Endothelial cell (in vitro differentiated cells): ENCODE measurements around the gene ANKAR. TPM values are rescaled to one million over a fixed set of nuclear protein-coding genes. Genes with fewer than 3 reads are reported as not detected.

Experiments used
- DNase-seq: peaks from one replicate; pipeline ENCODE4 v3.0.0; 2021; ENCODE audit warnings: low spot score
- H3K27ac Mint-ChIP-seq: one replicate; pipeline ENCODE4 v1.8.0; 2021; ENCODE audit warnings: mixed read lengths, inconsistent platforms; ENCODE audit not compliant: unreplicated experiment
- H3K27me3 Mint-ChIP-seq: one replicate; pipeline ENCODE4 v1.8.0; 2021; ENCODE audit warnings: mild to moderate bottlenecking, moderate library complexity, mixed read lengths, inconsistent platforms; ENCODE audit not compliant: unreplicated experiment
- H3K36me3 Mint-ChIP-seq: one replicate; pipeline ENCODE4 v1.8.0; 2021; ENCODE audit warnings: mild to moderate bottlenecking, low read depth, mixed read lengths, inconsistent platforms; ENCODE audit not compliant: unreplicated experiment
- H3K4me1 Mint-ChIP-seq: one replicate; pipeline ENCODE4 v1.8.0; 2021; ENCODE audit warnings: mild to moderate bottlenecking, mixed read lengths, inconsistent platforms; ENCODE audit not compliant: unreplicated experiment
- H3K4me3 Mint-ChIP-seq: one replicate; pipeline ENCODE4 v1.8.0; 2021; ENCODE audit warnings: mild to moderate bottlenecking, mixed read lengths, inconsistent platforms; ENCODE audit not compliant: unreplicated experiment
- H3K9me3 Mint-ChIP-seq: one replicate; pipeline ENCODE4 v1.8.0; 2021; ENCODE audit warnings: mixed read lengths, inconsistent platforms; ENCODE audit not compliant: unreplicated experiment
- total RNA-seq: library from RNA; stranded (reverse); fragmentation: NEBNext Ultra II Directional; extraction: Animal tissue kit (Norgen Biotek cat#: 25700); gene quantifications from one replicate; pipeline ENCODE4 v1.2.1, GENCODE V29; 2021; ENCODE audit not compliant: unreplicated experiment
- TF ChIP-seq, protein P1 (sequence below): fragments of 200-600 bp; sonication (generic); IDR thresholded peaks from one replicate; pipeline ENCODE4 v1.5.0; 2021; ENCODE audit warnings: antibody characterized with exemption; ENCODE audit not compliant: unreplicated experiment

The ANKAR gene
- total RNA-seq, 1 donor from 2014 or later = 8.5 TPM

GRCh38 chr2:189629531-189630453, 44.7 kb upstream of the ANKAR start:
- no peak for DNase-seq
- Mint-ChIP-seq H3K9me3 (no peaks in the 10 kb centered on the region), H3K4me1 (peaks cover 51% of the 10 kb centered on the region), H3K36me3 (no peaks in the 10 kb centered on the region), H3K27me3 (no peaks in the 10 kb centered on the region), H3K27ac (peak overlapping the region; percentile 92), H3K4me3 (peak overlapping the region; percentile 32)
- TF ChIP-seq, protein P1, sequence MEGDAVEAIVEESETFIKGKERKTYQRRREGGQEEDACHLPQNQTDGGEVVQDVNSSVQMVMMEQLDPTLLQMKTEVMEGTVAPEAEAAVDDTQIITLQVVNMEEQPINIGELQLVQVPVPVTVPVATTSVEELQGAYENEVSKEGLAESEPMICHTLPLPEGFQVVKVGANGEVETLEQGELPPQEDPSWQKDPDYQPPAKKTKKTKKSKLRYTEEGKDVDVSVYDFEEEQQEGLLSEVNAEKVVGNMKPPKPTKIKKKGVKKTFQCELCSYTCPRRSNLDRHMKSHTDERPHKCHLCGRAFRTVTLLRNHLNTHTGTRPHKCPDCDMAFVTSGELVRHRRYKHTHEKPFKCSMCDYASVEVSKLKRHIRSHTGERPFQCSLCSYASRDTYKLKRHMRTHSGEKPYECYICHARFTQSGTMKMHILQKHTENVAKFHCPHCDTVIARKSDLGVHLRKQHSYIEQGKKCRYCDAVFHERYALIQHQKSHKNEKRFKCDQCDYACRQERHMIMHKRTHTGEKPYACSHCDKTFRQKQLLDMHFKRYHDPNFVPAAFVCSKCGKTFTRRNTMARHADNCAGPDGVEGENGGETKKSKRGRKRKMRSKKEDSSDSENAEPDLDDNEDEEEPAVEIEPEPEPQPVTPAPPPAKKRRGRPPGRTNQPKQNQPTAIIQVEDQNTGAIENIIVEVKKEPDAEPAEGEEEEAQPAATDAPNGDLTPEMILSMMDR = no peak

DNA sequence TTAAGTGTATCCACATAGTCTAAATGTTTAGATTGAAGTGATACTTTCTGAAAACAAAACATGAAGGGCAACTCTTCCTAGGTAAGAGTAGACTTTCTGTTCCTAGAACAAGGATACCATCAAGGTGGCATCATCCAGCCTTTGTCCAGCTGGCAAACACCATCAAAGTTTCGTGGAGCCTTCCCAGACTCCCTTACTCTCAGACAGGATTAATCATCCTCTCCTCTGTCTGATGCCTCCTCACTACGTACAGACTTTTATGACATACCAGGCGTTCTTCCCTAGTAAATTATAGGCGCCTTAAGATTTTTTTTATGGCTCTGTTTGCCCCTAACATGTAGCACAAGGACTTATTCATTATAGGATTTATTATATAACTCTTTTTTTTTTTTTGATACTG, 42.6 kb upstream of the ANKAR start:
- Mint-ChIP-seq H3K4me1 (peaks cover 33% of the 10 kb centered on the region), H3K9me3 (no peaks in the 10 kb centered on the region), H3K27ac (no peak overlapping the region), H3K4me3 (no peak overlapping the region), H3K36me3 (no peaks in the 10 kb centered on the region), H3K27me3 (no peaks in the 10 kb centered on the region)
- no peak for DNase-seq
- TF ChIP-seq, protein P1 = no peak

DNA sequence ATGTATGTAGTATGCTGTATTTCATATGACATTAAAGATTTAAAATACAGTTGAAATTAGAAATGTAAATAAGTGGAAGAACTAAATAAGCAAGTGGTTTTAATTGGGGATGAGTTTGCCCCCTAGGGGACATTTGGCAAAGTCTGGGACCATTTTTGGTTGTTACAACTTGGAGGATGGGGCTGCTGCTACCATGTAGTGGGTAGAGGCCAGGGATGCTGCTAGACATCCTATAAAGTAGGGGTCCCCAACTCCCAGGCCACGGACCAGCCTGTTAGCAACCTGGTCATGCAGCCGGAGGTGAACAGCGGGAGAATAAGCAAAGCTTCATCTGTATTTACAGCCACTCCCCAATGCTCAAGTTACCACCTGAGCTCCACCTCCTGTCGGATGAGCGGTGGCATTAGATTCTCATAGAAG, 41.1 kb upstream of the ANKAR start:
- DNase-seq = peak; percentile 30
- Mint-ChIP-seq H3K4me3 (no peak overlapping the region), H3K36me3 (no peaks in the 10 kb centered on the region), H3K9me3 (no peaks in the 10 kb centered on the region), H3K27me3 (no peaks in the 10 kb centered on the region), H3K27ac (no peak overlapping the region), H3K4me1 (peaks cover 27% of the 10 kb centered on the region)
- TF ChIP-seq, protein P1 = peak; percentile 46

GRCh38 chr2:189635353-189635752, 39.1 kb upstream of the ANKAR start:
- peaks cover 12% of the 10 kb centered on the region for H3K4me1 Mint-ChIP-seq
- no peaks in the 10 kb centered on the region for H3K9me3 Mint-ChIP-seq
- no peak overlapping the region for H3K27ac Mint-ChIP-seq
- TF ChIP-seq, protein P1 = no peak
- no peaks in the 10 kb centered on the region for H3K36me3 Mint-ChIP-seq
- H3K4me3 Mint-ChIP-seq = no peak overlapping the region
- no peak for DNase-seq
- H3K27me3 Mint-ChIP-seq = no peaks in the 10 kb centered on the region

GRCh38 chr2:189638301-189639006, 36.0 kb upstream of the ANKAR start:
- peaks cover 9% of the 10 kb centered on the region for H3K4me1 Mint-ChIP-seq
- H3K9me3 Mint-ChIP-seq = no peaks in the 10 kb centered on the region
- DNase-seq = no peak
- H3K27me3 Mint-ChIP-seq = no peaks in the 10 kb centered on the region
- TF ChIP-seq, protein P1 = no peak
- no peaks in the 10 kb centered on the region for H3K36me3 Mint-ChIP-seq
- no peak overlapping the region for H3K4me3 Mint-ChIP-seq
- no peak overlapping the region for H3K27ac Mint-ChIP-seq
